Heart left ventricle (tissue), 16 donors: ENCODE data around the gene ASTN2. TPM values are rescaled to one million over a fixed set of nuclear protein-coding genes. Genes with fewer than 3 reads are reported as not detected.

Experiments used
- ATAC-seq, 4 donors: fragments of 200-7000 bp; cut with Tn5 transposase; one replicate each; pipeline ENCODE4 v1.9.1; 2020 to 2022; ENCODE audit warnings: moderate library complexity in 4 of 4, mild to moderate bottlenecking in 3 of 4, moderate number of reproducible peaks in 1 of 4
- DNase-seq, 5 donors: peaks; one replicate each; pipeline ENCODE4 v3.0.0-alpha.2; 2020
- H3K27ac ChIP-seq, 12 donors: fragments of 200-600 bp; sonication (generic) in 4 of 12; one replicate each; pipeline versions ENCODE4 v1.5.0 to v1.8.0; 2016 to 2022; ENCODE audit warnings: mild to moderate bottlenecking in 2 of 12
- H3K27me3 ChIP-seq, 9 donors: fragments of 200-600 bp; sonication (generic) in 2 of 9; one replicate each; pipeline versions ENCODE4 v1.5.1 to v1.8.0; 2016 to 2022; ENCODE audit warnings: mild to moderate bottlenecking in 3 of 9
- H3K36me3 ChIP-seq, 9 donors: fragments of 200-600 bp; sonication (generic) in 2 of 9; one replicate each; pipeline versions ENCODE4 v1.5.0 to v1.8.0; 2018 to 2022; ENCODE audit warnings: mild to moderate bottlenecking in 2 of 9
- H3K4me1 ChIP-seq, 12 donors: fragments of 200-600 bp; sonication (generic) in 4 of 12; one replicate each; pipeline versions ENCODE4 v1.5.0 to v1.8.0; 2016 to 2022; ENCODE audit warnings: mild to moderate bottlenecking in 3 of 12
- H3K4me3 ChIP-seq, 12 donors: fragments of 200-600 bp; sonication (generic) in 4 of 12; one replicate each; pipeline versions ENCODE4 v1.5.0 to v1.8.0; 2017 to 2022; ENCODE audit warnings: mild to moderate bottlenecking in 9 of 12, moderate library complexity in 4 of 12
- H3K9me3 ChIP-seq, 12 donors: fragments of 200-600 bp; sonication (generic) in 4 of 12; one replicate each; pipeline versions ENCODE4 v1.5.0 to v1.8.0; 2016 to 2022; ENCODE audit warnings: mild to moderate bottlenecking in 1 of 12
- POLR2A ChIP-seq, 2 donors: fragments of 450-650 bp; IDR thresholded peaks; one replicate each; pipeline ENCODE4 v1.6.1; 2017; ENCODE audit warnings: antibody characterized with exemption in 2 of 2, mild to moderate bottlenecking in 2 of 2, moderate library complexity in 2 of 2
- WGBS, 4 donors: extraction: QIAGEN DNeasy Blood & Tissue Kit in 2 of 4; methylation state at CpG; one replicate each; pipeline versions ENCODE4 v1.1.5 to v1.1.7; 2013 to 2018; 5-methylcytosine and 5-hydroxymethylcytosine counted together
- intact Hi-C, 10 donors: fragments of 100-400 bp; cut with DNase I; formaldehyde crosslinking; loops; one replicate each; pipeline versions ENCODE4 v1.11.1 to v1.14.2; 2022
- polyA plus RNA-seq, 2 donors: library from polyadenylated mRNA; stranded (reverse); fragments of 200-250 nt; gene quantifications; one replicate each; pipeline ENCODE4 v1.2.3, GENCODE V29; 2013
- total RNA-seq, 9 donors: library from RNA; depleted of rRNA in 2 of 9; stranded (reverse); fragments of >200 nt in 2 of 9; fragmentation: NEBNext Ultra II Directional in 3 of 9; extraction: Animal tissue kit (Norgen Biotek cat#: 25700) in 3 of 9; gene quantifications; one replicate each; pipeline versions ENCODE4 v1.1.0 to v1.2.4, GENCODE V29; 2016 to 2023
- TF ChIP-seq, protein P1 (sequence below), 12 donors: fragments of 200-600 bp; sonication (generic) in 4 of 12; IDR thresholded peaks; one replicate each; pipeline versions ENCODE4 v1.5.0 to v1.8.0; 2018 to 2022; ENCODE audit warnings: antibody characterized with exemption in 12 of 12, mild to moderate bottlenecking in 5 of 12
- donor health status: ischemic (EF 13 %, LVEDD 7.1; RV severe dilation, severe dysfunction).
- donor health status: healthy with polysubstance abuse.
- donor health status: DM: no; HTN: yes; CAD: no.
- donor health status: DM: no; HTN: no; CAD: no.
- donor health status: ischemic (EF 25% LVEDD 6.9; RV normal size, moderate dysfunction).
- donor health status: ischemic (EF 25% LVEDD 5.7; RV mildly dilated, moderate dysfunction).
- donor health status: healthy.
- donor health status: DM: yes; HTN: yes; CAD: no.
- donor health status: ischemic (EF 35%, LVEDD 5.7; RV mildly dilated, moderate dysfunction).
- donor health status: nonischemic (EF 11% LVEDD 7.7; RV severe dilation, severe dysfunction).
- donor health status: DM: yes; HTN: yes; CAD: no.
- donor health status: PGD.
- donor health status: ischemic (EF 29% LVEDD 5.4; RV normal size, mild dysfunction).
- donor health status: nonischemic (EF 23%, LVEDD 6.1; RV moderate dilation, normal function).

The ASTN2 gene
- total and polyA plus RNA-seq, 11 donors, result 2.5 to 6.0 (median 3.5) TPM

DNA sequence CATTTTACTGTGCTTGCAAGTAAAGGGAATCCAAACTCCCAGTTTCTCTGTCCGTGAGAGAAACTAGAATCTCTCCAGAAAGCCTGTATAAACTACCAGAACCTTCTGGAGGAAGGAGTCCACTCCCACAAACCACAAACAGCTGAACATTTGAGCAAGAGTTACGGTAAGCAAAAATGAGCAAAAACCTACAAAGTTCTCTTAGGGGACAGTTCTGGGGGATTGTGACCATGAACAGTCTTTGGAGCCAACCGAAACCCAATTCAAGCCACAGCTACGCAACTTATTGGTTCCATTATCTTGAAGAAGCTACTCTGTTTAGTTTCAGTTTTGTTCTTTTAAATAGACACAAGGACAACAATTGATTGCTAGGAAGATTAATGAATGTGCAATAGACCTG, 330.6 kb downstream of the ASTN2 start:
- Histone ChIP-seq H3K4me3 (no peak overlapping the region), H3K9me3 (no peaks in the 10 kb centered on the region), H3K27ac (no peak overlapping the region), H3K4me1 (no peaks in the 10 kb centered on the region), H3K27me3 (peaks cover 0 to 5% (median 0%) of the 10 kb centered on the region in 9 donors), H3K36me3 (no peaks in the 10 kb centered on the region)
- TF ChIP-seq, protein P1, sequence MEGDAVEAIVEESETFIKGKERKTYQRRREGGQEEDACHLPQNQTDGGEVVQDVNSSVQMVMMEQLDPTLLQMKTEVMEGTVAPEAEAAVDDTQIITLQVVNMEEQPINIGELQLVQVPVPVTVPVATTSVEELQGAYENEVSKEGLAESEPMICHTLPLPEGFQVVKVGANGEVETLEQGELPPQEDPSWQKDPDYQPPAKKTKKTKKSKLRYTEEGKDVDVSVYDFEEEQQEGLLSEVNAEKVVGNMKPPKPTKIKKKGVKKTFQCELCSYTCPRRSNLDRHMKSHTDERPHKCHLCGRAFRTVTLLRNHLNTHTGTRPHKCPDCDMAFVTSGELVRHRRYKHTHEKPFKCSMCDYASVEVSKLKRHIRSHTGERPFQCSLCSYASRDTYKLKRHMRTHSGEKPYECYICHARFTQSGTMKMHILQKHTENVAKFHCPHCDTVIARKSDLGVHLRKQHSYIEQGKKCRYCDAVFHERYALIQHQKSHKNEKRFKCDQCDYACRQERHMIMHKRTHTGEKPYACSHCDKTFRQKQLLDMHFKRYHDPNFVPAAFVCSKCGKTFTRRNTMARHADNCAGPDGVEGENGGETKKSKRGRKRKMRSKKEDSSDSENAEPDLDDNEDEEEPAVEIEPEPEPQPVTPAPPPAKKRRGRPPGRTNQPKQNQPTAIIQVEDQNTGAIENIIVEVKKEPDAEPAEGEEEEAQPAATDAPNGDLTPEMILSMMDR (IDR thresholded peaks at IDR 0.05), result no peak
- no peak for TF ChIP-seq POLR2A (IDR thresholded peaks at IDR 0.05)
- intact Hi-C loops, result no loop called here
- DNase-seq, result no peak
- ATAC-seq, result no peak
- WGBS, 4 donors, result 77 to 86% (median 83%) methylated on average over 4 of the region's 4 CpGs

DNA sequence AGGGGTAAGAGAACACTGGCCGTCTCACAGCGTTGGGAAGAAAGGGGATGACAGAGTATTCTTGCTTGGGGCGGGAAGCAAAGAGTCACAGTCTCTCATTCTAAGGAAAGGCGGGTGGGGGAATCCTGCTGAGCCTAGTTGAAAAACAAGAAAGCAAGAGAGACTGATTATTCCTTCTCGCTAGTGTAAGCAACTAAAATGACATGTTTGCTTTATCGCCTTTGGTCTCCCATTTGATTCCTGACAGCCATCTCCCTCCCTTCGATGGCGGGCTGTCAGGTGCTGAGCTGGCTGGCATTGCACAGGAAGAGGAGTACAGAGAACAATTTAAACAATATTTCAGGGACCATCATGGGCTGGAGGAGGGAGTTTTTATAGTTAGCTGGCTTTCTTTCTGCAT, 331.3 kb downstream of the ASTN2 start:
- ATAC-seq, result no peak
- Histone ChIP-seq H3K27me3 (no peaks in the 10 kb centered on the region), H3K4me3 (no peak overlapping the region), H3K27ac (no peak overlapping the region), H3K36me3 (no peaks in the 10 kb centered on the region), H3K9me3 (no peaks in the 10 kb centered on the region), H3K4me1 (no peaks in the 10 kb centered on the region)
- TF ChIP-seq, protein P1 (IDR thresholded peaks at IDR 0.05), result no peak
- no peak for TF ChIP-seq POLR2A (IDR thresholded peaks at IDR 0.05)
- 39 to 55% (median 50%) methylated on average over 8 of the region's 8 CpGs for WGBS, 4 donors
- intact Hi-C loops, result no loop called here
- no peak for DNase-seq

DNA sequence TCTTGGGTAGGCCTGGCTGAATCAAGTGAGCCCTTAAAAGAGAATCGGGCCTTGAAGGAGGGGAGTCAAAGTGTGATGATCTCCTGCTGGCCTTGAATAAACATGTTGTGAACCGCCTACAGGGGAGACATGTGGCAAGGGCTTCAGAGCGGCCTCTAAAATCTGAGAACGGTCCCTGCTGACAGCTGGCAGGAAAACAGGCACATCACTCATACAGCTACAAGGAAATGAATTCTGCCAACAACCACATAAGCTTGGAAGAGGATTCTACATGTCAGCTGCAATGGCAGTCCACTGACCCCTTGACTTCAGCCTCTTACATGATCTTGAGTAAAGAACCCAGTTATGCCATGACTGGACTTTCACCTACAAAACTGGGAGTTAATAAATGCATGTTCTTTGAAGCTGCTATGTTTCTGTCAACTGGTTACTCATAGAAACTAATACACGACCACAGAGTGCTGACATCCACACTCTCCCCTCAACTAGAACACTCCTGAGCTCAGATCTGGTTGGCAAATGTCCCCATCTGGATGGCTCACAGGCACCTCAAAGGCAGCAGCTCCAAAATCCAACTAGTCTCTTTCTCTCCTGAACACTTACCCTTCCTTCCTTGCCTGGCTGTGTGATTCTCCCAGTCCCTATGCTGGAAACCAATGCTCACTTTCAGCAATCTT, 333.1 kb downstream of the ASTN2 start:
- intact Hi-C loops, result no loop called here
- H3K36me3 ChIP-seq, result no peaks in the 10 kb centered on the region

DNA sequence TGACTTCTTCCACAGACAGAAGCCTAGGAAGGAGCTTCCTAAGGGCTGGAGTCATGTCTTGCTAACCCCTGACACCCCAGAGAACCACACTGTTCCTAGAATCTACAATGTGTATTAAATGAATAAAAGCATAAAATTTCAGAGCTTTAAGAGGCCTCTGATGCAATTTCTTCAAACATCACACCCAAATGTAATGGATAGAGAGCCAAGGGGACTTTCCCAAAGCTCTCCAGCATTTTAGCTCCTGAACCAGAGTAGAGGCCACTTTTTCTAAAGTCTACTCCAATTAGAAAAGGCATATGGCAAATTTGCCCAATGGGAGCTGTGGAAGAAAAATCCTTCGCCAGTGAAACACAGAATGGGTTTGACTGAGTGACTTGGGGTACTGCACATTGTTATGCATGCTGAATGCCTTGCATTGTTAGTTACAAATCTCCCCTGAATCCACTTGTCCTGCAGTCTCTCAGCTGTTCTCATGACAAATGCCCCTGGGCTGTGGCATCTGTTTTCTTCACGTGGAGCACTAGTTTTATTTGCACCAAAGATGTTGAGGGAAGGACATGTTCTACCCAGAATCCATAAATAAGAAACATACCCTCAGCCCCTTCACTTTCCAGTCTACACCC, 334.0 kb downstream of the ASTN2 start:
- no peak for TF ChIP-seq POLR2A (IDR thresholded peaks at IDR 0.05)
- TF ChIP-seq, protein P1 (IDR thresholded peaks at IDR 0.05), result no peak
- intact Hi-C loops, result no loop called here
- no peaks in the 10 kb centered on the region for H3K9me3 ChIP-seq
- ATAC-seq (no peak), DNase-seq (no peak)
- no peaks in the 10 kb centered on the region for H3K4me1 ChIP-seq
- H3K27me3 ChIP-seq, result no peaks in the 10 kb centered on the region
- WGBS, 4 donors, result 37 to 55% (median 45%) methylated on average over 2 of the region's 2 CpGs
- no peak overlapping the region for H3K4me3 ChIP-seq
- H3K27ac ChIP-seq, result no peak overlapping the region
- no peaks in the 10 kb centered on the region for H3K36me3 ChIP-seq

More for the DNA sequence above, 333.1 kb downstream of the ASTN2 start:
- Histone ChIP-seq H3K4me1 (no peaks in the 10 kb centered on the region), H3K27ac (no peak overlapping the region), H3K27me3 (no peaks in the 10 kb centered on the region), H3K9me3 (no peaks in the 10 kb centered on the region), H3K4me3 (no peak overlapping the region)
- no peak for ATAC-seq
- 10 to 32% (median 13%) methylated on average over 5 of the region's 5 CpGs for WGBS, 4 donors
- no peak for TF ChIP-seq POLR2A (IDR thresholded peaks at IDR 0.05)
- TF ChIP-seq, protein P1 (IDR thresholded peaks at IDR 0.05), result no peak
- DNase-seq, result no peak
